ENCODE data around the gene FCN2.

GRCh38 chr9:134881313-134881670 lies 682 bp downstream of the FCN2 start:
- no peak for TF ChIP-seq POLR2A (IDR thresholded peaks at IDR 0.05)
- TF ChIP-seq, protein P1, sequence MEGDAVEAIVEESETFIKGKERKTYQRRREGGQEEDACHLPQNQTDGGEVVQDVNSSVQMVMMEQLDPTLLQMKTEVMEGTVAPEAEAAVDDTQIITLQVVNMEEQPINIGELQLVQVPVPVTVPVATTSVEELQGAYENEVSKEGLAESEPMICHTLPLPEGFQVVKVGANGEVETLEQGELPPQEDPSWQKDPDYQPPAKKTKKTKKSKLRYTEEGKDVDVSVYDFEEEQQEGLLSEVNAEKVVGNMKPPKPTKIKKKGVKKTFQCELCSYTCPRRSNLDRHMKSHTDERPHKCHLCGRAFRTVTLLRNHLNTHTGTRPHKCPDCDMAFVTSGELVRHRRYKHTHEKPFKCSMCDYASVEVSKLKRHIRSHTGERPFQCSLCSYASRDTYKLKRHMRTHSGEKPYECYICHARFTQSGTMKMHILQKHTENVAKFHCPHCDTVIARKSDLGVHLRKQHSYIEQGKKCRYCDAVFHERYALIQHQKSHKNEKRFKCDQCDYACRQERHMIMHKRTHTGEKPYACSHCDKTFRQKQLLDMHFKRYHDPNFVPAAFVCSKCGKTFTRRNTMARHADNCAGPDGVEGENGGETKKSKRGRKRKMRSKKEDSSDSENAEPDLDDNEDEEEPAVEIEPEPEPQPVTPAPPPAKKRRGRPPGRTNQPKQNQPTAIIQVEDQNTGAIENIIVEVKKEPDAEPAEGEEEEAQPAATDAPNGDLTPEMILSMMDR (IDR thresholded peaks at IDR 0.05), result no peak

Measured in Peyer's patch (tissue), 4 donors.